HG03097 (cell line): ENCODE results near the gene KERA.

Experiments used
- ATAC-seq: cut with Tn5 transposase; IDR thresholded peaks from one replicate; pipeline ENCODE4 v1.9.1; 2021; ENCODE audit not compliant: unreplicated experiment, low FRiP score

Gene KERA

DNA sequence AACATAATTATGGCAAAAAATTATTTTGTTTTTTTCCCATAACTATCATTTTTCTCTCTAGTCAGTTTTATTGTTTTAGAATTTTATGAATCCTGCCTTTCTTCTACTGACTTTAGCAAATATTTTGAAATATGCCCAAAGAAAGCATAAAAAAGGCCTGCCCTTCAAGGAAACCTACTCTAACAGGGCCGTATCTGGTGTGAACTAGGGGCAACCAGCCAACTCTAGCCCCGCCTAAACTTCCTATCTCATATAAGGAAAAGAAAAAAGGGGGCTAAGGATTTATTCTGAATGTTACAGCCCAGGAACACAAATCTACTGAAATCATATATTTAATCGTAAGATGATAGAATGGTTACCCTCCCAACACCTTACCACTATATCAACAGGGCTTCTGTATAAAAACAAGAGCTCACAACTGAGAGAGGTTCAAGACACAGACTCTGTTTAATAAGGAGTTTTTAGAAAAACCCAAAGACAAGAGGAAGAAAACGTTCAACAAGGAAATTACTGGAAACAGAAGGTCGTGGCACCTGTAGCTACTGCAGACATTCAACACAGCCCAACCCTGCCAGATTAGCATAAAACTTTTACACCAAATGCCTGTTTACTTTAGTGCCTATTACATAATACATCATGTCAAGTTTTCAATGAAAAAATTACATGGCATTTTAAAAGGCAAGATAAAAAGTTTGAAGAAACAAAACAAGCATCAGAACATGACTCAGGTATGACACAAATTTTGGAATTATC, 40.1 kb downstream of the KERA start:
- no peak for ATAC-seq

DNA sequence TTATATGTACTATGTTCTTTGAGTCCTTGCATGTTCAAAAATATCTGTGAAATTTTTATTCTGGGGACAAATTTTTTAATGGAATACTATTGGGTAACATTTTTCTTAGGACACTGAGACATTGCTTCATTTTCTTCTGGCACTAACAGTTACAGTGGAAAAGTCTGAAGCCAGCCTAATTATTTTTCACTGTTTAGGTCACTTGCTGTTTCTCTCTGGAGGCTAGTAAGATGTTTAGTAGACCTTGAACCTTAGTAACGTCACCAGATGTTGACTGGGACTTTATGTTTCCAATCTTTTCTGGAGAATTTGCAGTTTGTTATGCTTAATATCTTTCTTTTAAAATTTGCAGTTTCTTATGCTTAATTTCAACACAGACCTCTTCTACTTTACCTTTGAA, 40.8 kb downstream of the KERA start:
- ATAC-seq, result no peak

DNA sequence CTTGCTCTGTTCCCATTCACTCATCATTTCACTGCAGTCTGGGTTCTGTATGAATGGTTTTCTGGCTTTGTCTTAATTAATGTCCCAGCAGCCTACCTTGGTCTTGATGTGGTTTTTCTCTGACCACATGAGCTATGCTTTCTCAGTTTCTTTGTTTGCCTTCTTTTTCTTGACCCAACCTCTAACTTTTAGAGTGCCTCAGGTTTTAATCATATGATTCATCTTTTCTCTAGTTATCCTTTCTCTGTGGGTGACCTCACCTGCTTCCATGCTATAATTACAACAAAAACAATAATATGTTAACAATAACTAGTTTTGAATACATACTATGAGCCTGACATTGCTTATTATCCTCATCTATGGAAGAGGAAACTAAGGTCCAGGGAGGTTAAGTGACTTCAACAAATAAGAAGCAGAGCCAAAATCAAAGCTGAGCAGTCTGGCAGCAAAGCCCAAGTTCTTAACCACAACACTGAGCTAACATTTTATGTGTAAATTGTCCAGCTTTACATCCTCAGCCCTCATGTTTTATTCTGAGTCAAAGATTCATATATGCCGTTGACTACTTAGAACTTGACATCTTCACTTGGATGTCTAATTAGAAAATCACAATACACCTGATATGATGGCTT, 48.4 kb downstream of the KERA start:
- ATAC-seq, result peak; percentile 94

GRCh38 chr12:91007531-91008290, 50.1 kb downstream of the KERA start:
- peak; percentile 61 for ATAC-seq

DNA sequence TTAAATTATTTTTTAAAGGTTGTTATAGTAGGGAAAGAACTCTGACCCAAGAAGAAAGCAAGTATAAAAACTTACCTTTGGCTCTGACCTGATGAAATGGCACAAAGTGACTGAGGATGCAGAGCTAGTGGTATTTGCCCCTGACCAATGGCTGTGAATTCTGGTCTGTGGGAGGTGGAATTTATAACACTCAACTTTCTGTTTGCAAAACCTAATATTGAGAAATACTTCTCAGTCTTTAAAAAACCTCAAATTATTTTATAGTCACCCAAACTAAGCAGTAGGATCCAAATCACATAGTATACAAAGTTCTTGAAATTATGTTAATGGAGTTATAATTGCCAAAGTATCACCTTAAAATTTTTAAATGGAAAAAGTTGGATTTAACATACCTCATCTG, 53.0 kb downstream of the KERA start, which contains the start of gene EPYC:
EPYC (minus strand) TSS at position 101 of the 400 bp plus-strand sequence. CDS start 2,407 bp downstream, outside the sequence.
- no peak for ATAC-seq

DNA sequence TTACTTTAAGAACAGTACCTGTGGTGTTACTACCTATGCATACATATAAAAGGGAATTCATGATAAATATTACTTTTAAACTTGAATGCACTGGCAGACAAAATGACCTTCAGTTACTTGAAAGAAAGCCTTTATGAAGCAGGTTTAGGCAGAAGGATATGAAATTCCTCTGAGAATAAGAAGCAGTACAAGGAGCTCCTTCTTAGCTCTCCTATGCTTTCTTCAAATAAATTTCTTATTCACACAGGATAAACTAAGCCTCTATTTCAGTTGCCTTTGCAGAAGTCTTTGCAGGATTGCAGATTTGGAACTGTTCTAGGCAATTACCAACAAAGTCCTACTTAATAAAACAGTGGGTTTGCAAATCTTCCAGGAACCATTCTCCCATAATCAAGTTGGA, 54.1 kb downstream of the KERA start:
- no peak for ATAC-seq

GRCh38 chr12:91001306-91001705, 56.5 kb downstream of the KERA start:
- ATAC-seq, result no peak
